Suprapubic skin (tissue), 4 donors: ENCODE measurements around the gene ECI1. TPM values are rescaled to one million over a fixed set of nuclear protein-coding genes. Genes with fewer than 3 reads are reported as not detected.
"Not testable (repeated sequence)": the region's sequence is repeated elsewhere in the genome, so short reads cannot be mapped to it uniquely, and the experiment has no call there.

ENCODE experiments used
- DNase-seq, 2 donors: peaks; one replicate each; pipeline ENCODE4 v3.0.0-alpha.2; 2019; ENCODE audit warnings: low spot score in 2 of 2
- H3K27ac ChIP-seq: fragments of 200-600 bp; sonication (generic); one replicate; pipeline ENCODE4 v1.5.1; 2019
- H3K27me3 ChIP-seq: fragments of 200-600 bp; sonication (generic); one replicate; pipeline ENCODE4 v1.5.1; 2019
- H3K36me3 ChIP-seq: fragments of 200-600 bp; sonication (generic); one replicate; pipeline ENCODE4 v1.5.1; 2019
- H3K4me1 ChIP-seq: fragments of 200-600 bp; sonication (generic); one replicate; pipeline ENCODE4 v1.5.1; 2019
- H3K4me3 ChIP-seq: fragments of 200-600 bp; sonication (generic); one replicate; pipeline ENCODE4 v1.5.1; 2019; ENCODE audit warnings: mild to moderate bottlenecking
- H3K9me3 ChIP-seq: fragments of 200-600 bp; sonication (generic); one replicate; pipeline ENCODE4 v1.5.1; 2019
- EP300 ChIP-seq: sonication (generic); formaldehyde crosslinking; IDR thresholded peaks from one replicate; pipeline ENCODE4 v1.6.1; 2017; ENCODE audit warnings: antibody characterized with exemption
- POLR2A ChIP-seq, 2 donors: fragments of 450-650 bp; IDR thresholded peaks; one replicate each; pipeline ENCODE4 v1.6.1; 2017; ENCODE audit warnings: antibody characterized with exemption in 2 of 2, mild to moderate bottlenecking in 2 of 2, moderate library complexity in 2 of 2
- POLR2AphosphoS5 ChIP-seq, 3 donors: sonication (generic); formaldehyde crosslinking; IDR thresholded peaks; one replicate each; pipeline ENCODE4 v1.6.1; 2017; ENCODE audit warnings: antibody characterized with exemption in 3 of 3
- WGBS: methylation state at CpG from one replicate; pipeline ENCODE4 v1.1.5; 2018; 5-methylcytosine and 5-hydroxymethylcytosine counted together
- total RNA-seq, 4 donors: library from RNA; depleted of rRNA; stranded (reverse); fragments of >200 nt; gene quantifications; one replicate each; pipeline ENCODE4 v1.1.0, GENCODE V29; 2016
- TF ChIP-seq, protein P1 (sequence below), 2 donors: fragments of 200-600 bp in 1 of 2; fragments of 450-650 bp in 1 of 2; sonication (generic) in 1 of 2; IDR thresholded peaks; one replicate each; pipeline ENCODE4 v1.5.1; 2016 to 2019; ENCODE audit warnings: antibody characterized with exemption in 2 of 2, mild to moderate bottlenecking in 1 of 2, moderate library complexity in 1 of 2

ECI1 gene
- total RNA-seq, 4 donors from 2014 or later: 28.4 to 65.3 (median 47.2) TPM

DNA sequence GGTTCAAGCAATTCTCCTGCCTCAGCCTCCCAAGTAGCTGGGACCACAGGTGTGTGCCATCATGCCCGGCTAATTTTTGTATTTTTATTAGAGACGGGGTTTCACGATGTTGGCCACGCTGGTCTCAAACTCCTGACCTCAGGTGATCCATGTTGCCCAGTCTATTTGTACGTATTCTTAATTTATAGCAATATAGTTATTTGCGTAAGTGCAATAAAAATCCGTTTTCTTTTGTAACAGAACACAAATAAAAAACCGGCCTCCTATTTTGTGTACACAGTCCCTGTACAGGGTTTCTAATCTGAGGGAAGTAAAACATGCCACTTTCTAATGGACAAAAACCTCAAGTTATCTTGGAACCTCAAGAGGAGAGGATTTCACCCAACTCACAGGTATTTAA lies 8.9 kb upstream of the ECI1 start:
- Histone ChIP-seq H3K4me3 (no peak overlapping the region), H3K4me1 (peaks cover 5% of the 10 kb centered on the region), H3K27me3 (no peaks in the 10 kb centered on the region), H3K36me3 (peaks cover 87% of the 10 kb centered on the region), H3K27ac (no peak overlapping the region), H3K9me3 (no peaks in the 10 kb centered on the region)
- WGBS: 97% methylated on average over 8 of the region's 8 CpGs
- no peak for DNase-seq
- TF ChIP-seq EP300: no peak
- TF ChIP-seq POLR2AphosphoS5 (IDR thresholded peaks at IDR 0.05): no peak
- TF ChIP-seq, protein P1, sequence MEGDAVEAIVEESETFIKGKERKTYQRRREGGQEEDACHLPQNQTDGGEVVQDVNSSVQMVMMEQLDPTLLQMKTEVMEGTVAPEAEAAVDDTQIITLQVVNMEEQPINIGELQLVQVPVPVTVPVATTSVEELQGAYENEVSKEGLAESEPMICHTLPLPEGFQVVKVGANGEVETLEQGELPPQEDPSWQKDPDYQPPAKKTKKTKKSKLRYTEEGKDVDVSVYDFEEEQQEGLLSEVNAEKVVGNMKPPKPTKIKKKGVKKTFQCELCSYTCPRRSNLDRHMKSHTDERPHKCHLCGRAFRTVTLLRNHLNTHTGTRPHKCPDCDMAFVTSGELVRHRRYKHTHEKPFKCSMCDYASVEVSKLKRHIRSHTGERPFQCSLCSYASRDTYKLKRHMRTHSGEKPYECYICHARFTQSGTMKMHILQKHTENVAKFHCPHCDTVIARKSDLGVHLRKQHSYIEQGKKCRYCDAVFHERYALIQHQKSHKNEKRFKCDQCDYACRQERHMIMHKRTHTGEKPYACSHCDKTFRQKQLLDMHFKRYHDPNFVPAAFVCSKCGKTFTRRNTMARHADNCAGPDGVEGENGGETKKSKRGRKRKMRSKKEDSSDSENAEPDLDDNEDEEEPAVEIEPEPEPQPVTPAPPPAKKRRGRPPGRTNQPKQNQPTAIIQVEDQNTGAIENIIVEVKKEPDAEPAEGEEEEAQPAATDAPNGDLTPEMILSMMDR (IDR thresholded peaks at IDR 0.05): no peak
- TF ChIP-seq POLR2A (IDR thresholded peaks at IDR 0.05): no peak

DNA sequence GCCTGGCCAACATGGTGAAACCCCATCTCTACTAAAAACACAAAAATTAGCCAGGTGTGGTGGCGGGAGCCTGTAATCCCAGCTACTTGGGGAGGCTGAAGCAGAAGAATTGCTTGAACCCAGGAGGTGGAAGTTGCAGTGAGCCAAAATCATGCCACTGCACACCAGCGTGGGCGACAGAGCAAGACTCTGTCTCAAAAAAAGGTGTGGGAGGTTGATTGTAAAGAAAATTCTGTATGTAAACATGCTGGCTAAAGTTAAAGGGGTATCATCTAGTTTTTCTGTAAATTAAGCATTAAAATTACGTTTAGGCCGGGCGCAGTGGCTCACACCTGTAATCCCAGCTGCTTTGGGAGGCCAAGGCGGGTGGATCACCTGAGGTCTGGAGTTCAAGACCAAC lies 7.1 kb upstream of the ECI1 start:
- not testable (repeated sequence) for H3K9me3 ChIP-seq, H3K27me3 ChIP-seq, H3K4me1 ChIP-seq, H3K27ac ChIP-seq, H3K4me3 ChIP-seq, DNase-seq
- WGBS: 92% methylated on average over 7 of the region's 7 CpGs
- H3K36me3 ChIP-seq: peaks cover 97% of the 10 kb centered on the region

DNA sequence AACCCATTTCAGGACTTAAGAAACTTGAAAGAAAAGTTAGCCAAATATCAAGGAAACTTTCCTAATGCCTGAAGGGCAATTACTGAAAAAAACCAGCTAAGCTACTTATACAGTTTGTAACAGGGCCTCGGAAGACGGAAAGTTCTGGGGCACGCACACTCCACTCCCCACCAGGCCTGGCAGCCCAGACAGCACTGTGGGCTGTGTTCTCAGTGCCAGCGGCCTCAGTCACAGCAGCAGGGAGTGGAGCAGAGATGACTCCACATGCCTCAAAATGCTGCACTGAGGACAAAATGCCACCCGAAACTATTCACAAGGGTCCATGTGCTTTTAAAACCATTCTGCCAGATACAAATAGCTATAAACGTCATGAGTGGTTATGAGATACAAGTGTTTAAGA lies 6.3 kb upstream of the ECI1 start:
- Histone ChIP-seq H3K4me3 (no peak overlapping the region), H3K36me3 (peaks cover 97% of the 10 kb centered on the region), H3K4me1 (no peaks in the 10 kb centered on the region), H3K27ac (no peak overlapping the region), H3K27me3 (no peaks in the 10 kb centered on the region), H3K9me3 (no peaks in the 10 kb centered on the region)
- 82% methylated on average over 6 of the region's 6 CpGs for WGBS
- no peak for DNase-seq
- TF ChIP-seq, protein P1 (IDR thresholded peaks at IDR 0.05): no peak
- no peak for TF ChIP-seq POLR2AphosphoS5 (IDR thresholded peaks at IDR 0.05)
- TF ChIP-seq POLR2A (IDR thresholded peaks at IDR 0.05): no peak
- TF ChIP-seq EP300: no peak

DNA sequence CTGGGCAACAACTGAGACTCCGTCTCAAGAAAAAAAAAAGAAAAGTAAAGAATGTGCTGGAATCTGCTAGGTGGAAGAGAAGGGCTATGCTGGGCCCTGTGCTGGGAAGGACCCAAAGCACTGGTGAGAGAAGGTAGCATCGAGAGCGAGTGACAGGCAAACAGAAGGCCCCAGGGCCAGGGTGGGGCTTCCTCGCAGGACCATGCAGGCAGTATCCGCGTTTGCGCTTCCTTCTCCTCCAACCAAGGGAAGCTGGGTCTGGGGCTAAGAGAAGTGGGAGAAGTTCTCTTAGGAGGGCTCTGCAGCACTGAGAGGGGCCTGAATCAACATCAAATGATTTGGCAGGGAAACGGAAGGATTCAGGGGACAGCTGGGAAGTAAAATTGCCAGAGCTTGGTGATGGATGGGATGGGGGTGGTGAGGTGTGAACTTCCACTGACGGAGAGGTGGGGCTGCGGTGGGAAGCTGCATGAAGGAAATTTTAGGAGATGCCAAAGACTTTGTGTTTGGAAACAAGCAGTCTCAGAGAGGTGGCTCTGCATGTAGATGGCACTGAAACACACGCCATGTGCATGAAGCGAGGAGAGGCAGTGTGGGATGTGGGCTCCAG lies 5.2 kb upstream of the ECI1 start:
- Histone ChIP-seq H3K27ac (no peak overlapping the region), H3K9me3 (no peaks in the 10 kb centered on the region), H3K4me1 (peaks cover 8% of the 10 kb centered on the region), H3K4me3 (no peak overlapping the region), H3K36me3 (peaks cover 86% of the 10 kb centered on the region), H3K27me3 (no peaks in the 10 kb centered on the region)
- TF ChIP-seq, protein P1 (IDR thresholded peaks at IDR 0.05): no peak
- TF ChIP-seq EP300: no peak
- TF ChIP-seq POLR2AphosphoS5 (IDR thresholded peaks at IDR 0.05): no peak
- TF ChIP-seq POLR2A (IDR thresholded peaks at IDR 0.05): no peak
- DNase-seq: no peak
- 81% methylated on average over 12 of the region's 12 CpGs for WGBS

DNA sequence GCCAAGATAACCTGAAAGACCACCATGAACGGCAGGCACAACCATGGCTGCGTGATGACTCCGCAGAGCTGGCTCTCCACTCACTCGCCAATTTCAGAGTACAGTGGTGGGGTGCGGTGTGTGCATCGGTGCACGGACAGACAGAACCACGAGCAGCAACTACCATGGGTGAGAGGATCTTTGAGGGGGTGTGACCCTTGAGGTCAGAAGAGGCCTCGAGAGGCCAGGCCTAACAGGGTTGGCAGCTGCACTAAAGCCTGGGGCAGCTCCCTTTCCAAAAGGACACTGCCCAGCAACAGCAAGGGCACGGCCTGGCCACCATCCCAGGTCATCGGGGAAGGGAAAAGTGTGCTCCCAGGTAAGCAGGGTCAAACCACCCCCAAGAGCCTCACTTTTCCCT lies 1.9 kb upstream of the ECI1 start:
- DNase-seq: no peak
- no peak overlapping the region for H3K27ac ChIP-seq
- no peaks in the 10 kb centered on the region for H3K27me3 ChIP-seq
- H3K36me3 ChIP-seq: peaks cover 55% of the 10 kb centered on the region
- H3K9me3 ChIP-seq: no peaks in the 10 kb centered on the region
- H3K4me3 ChIP-seq: no peak overlapping the region
- WGBS: 88% methylated on average over 11 of the region's 11 CpGs
- peaks cover 17% of the 10 kb centered on the region for H3K4me1 ChIP-seq
- TF ChIP-seq, protein P1 (IDR thresholded peaks at IDR 0.05): no peak
- TF ChIP-seq EP300 (no peak), POLR2A (IDR thresholded peaks at IDR 0.05) (no peak), POLR2AphosphoS5 (IDR thresholded peaks at IDR 0.05) (no peak)

DNA sequence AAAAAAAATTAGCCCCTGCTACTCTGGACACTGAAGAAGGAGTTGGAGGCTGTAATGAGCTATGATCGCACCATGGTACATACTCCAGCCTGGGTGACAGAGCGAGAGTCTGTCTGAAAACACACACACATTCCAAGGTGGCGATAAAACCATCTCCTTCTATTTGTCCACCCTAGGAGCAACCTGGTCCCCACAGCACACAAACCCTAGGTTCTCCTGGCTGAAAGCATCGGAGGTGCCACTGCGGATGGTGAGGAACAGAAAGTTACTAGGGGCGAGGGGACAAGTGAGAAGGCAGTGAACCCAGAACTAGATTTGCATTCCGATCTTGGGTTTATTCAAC lies 1.4 kb upstream of the ECI1 start:
- Histone ChIP-seq H3K36me3 (peaks cover 50% of the 10 kb centered on the region), H3K4me3 (no peak overlapping the region), H3K9me3 (no peaks in the 10 kb centered on the region), H3K4me1 (peaks cover 17% of the 10 kb centered on the region), H3K27me3 (no peaks in the 10 kb centered on the region), H3K27ac (no peak overlapping the region)
- 93% methylated on average over 7 of the region's 7 CpGs for WGBS
- no peak for DNase-seq
- TF ChIP-seq, protein P1 (IDR thresholded peaks at IDR 0.05): no peak
- no peak for TF ChIP-seq POLR2AphosphoS5 (IDR thresholded peaks at IDR 0.05)
- TF ChIP-seq POLR2A (IDR thresholded peaks at IDR 0.05): no peak
- TF ChIP-seq EP300: no peak
